Measurements from ENCODE around the gene NYNRIN.

The NYNRIN gene

DNA sequence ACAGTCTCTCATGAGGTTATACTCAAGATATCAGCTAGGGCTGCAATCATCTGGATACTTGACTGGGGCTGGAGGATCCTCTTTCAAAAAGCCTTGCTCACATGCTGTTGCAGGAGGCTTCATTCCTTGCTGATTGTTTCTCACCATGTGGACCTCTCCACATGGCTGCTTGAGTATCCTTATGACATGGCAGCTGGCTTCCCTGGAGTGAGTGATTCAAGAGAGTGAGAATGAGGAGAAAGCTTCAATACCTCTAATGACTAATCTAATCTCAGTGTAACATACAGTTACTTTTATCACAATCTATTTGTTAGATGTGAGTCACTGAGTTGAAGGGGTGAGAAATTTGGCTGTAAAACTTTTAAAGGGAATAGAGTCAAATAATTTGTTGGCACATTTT is 58.2 kb downstream of the NYNRIN start:
- no peak for DNase-seq (ENCODE audit: low read depth in 2 of 2)

DNA sequence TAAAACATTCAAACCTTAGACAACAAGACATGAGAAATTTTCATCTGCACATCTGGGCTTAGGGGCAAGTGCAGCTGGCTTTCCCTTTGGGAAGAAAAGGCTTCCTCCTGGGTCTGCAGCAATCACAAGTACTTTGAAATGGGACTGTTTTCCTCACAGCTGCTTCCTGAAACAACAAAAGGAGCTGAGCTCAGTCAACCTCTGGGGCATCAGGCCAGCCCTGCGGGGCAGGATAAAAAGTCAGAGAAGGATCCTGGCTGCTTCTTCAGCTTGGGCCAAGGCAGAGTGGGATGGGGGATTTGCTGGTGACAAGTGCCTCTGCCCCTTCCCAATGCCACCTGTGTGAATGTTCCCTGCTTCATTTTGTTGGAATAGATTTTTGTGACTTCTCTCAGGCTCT is 59.9 kb downstream of the NYNRIN start:
- DNase-seq (ENCODE audit: low read depth in 2 of 2): no peak

DNA sequence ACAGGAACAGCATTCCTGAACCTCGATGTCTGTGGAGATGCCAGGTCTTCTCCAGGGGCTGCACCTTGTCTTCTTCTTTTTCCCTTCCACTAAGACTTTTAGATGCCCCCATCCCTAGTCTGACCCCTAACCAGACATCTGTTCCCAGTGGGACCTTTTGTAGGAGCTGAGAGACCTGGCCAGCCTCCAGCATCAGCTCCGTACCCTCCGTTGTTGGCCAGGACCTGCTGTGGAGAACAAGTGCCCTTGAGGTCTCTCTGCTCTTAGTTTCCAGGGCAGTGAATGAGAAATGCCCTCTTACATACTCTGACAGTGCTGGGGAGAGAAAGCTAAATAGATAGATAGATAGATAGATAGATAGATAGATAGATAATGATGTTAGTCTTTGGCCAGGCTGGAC is 60.5 kb downstream of the NYNRIN start:
- DNase-seq (ENCODE audit: low read depth in 2 of 2): no peak

DNA sequence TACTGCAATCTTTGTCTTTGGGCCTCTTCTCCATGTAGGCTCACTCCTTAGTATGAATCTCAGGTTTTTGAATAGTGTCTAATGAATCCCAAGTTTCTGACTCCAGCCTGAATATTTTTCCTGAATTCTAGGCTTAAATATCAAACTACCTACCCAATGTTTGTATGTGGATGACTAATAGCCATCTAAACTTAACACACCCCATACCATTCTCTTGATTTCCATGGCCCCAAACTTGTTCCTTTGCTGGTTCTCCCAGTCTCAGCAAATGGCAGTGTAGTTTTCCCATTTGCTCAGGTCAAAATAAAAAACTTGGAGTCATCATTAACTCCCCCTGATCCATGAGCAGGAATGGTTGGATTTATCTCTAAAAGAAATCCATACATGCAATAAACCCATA is 62.5 kb downstream of the NYNRIN start:
- no peak for DNase-seq (ENCODE audit: low read depth in 2 of 2)

DNA sequence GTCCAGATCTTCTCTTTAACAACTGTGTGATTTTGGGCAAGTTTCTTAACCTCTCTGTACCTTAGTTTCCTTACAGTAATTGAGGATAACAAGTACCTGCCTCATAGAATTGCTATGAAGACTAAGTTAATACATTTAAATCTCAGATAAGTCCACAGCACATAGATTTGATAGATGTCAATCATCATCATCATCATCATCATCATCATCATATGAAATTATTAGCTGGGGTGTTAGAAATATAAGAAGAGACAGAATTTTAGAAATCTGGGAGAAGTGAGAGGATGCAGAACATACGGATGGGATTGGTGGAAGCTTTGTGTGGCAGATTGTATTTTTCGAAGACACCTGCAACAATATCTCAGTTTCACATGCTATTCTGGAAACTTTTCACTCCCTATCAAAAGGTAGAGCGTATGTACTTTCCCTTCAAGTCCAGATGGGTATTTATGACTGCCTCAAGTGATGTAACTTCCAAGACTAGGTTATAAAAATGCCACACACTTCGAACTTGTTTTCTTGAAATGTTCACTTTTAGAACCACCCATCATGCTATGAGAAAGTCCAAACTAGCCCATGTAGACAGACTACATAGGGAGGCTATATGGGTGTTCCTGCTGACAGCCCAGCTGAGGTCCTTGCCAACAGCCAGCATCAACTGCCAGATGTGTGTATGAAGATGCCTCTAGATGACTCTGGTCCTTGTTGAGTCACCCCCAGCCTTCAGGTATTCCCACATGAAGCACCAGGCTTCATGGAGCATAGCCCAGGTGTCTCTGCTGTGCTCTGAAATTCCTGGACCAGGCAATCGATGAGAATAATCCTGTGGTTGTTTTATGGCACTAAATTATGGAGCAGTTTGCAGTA is 64.4 kb downstream of the NYNRIN start:
- no peak for DNase-seq (ENCODE audit: low read depth in 2 of 2)

DNA sequence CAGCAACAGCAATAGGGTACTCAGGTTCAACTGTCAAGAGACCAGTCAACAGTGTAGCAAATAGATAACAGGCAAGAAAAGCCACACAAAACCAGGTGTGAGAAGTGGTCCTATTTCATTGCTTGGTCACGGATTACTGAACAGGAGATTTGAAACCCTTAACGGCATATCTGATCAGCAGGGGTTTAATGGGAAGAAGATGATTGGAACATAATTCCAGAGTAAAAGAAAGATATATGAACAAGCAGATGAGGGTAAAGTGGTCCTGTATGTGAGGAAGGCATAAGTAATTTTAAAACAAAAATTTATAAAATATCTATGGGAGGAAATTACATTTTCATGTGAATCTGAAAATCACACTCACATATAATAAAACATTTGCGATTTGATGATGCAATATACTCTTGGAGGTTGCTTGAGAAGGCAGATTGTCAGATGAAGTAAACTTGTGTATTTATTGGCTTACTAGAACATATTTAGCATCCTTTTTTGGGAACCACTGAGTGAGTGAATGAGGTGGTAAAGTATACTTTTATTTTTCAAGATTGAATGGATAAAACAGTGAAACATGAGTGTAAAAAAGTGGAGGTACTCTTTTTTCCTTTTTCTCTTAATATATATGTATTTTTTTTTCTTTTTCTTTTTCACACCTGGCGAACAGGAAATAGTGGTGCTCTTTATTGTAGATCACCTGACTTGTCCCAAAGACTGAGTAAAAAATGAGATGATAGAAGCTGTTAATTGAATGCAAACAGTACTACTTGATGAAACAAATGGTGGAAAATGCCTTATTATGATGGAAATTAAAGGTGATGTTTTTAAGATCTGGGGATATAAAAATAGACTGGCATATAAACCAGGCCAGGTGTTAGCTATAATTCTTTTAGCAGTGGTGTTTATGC is 65.3 kb downstream of the NYNRIN start:
- DNase-seq (ENCODE audit: low read depth in 2 of 2): no peak

DNA sequence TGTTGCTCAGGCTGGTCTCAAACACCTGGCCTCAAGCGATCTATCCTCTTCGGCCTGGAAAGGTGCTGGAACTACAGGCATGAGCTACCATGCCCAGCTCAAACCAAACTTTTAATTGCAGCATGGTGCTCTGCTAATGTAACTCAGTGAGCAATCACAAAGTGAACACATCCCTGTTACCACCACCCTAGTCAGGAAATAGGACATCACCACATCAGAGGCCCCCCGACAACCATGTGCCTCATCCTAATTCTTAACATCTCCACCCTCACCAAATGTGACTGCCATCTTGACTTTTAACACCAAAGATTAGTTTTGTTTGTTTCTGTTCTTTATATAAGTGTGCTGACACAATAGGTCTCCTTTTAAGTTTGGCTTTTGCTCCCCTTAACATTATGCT is 66.6 kb downstream of the NYNRIN start:
- no peak for DNase-seq (ENCODE audit: low read depth in 2 of 2)

DNA sequence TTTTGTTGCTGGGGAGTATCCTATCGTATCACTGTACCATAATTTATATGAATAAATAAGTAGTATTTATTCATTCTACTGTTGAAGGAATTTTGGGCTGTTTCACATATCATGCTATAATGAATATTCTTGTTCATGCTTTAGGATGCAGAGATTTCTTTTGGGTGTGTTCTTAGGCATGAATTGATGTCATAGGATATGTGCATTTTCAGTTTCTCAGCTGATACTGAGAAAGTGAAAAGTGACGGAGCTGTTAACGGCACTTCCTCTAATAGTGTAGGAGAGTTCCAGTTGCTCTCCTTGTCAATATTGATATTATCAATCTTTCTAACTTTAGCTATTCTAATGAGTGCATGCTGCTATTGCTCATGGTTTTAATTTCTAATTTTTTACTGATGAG is 67.0 kb downstream of the NYNRIN start:
- no peak for DNase-seq (ENCODE audit: low read depth in 2 of 2)
